Suprapubic skin (tissue), 4 donors: ENCODE results near the gene SIK2. TPM values are rescaled to one million over a fixed set of nuclear protein-coding genes. Genes with fewer than 3 reads are reported as not detected.

ENCODE experiments used
- DNase-seq, 2 donors: peaks; one replicate each; pipeline ENCODE4 v3.0.0-alpha.2; 2019; ENCODE audit warnings: low spot score in 2 of 2
- H3K27ac ChIP-seq: fragments of 200-600 bp; sonication (generic); one replicate; pipeline ENCODE4 v1.5.1; 2019
- H3K27me3 ChIP-seq: fragments of 200-600 bp; sonication (generic); one replicate; pipeline ENCODE4 v1.5.1; 2019
- H3K36me3 ChIP-seq: fragments of 200-600 bp; sonication (generic); one replicate; pipeline ENCODE4 v1.5.1; 2019
- H3K4me1 ChIP-seq: fragments of 200-600 bp; sonication (generic); one replicate; pipeline ENCODE4 v1.5.1; 2019
- H3K4me3 ChIP-seq: fragments of 200-600 bp; sonication (generic); one replicate; pipeline ENCODE4 v1.5.1; 2019; ENCODE audit warnings: mild to moderate bottlenecking
- H3K9me3 ChIP-seq: fragments of 200-600 bp; sonication (generic); one replicate; pipeline ENCODE4 v1.5.1; 2019
- EP300 ChIP-seq: sonication (generic); formaldehyde crosslinking; IDR thresholded peaks from one replicate; pipeline ENCODE4 v1.6.1; 2017; ENCODE audit warnings: antibody characterized with exemption
- POLR2A ChIP-seq, 2 donors: fragments of 450-650 bp; IDR thresholded peaks; one replicate each; pipeline ENCODE4 v1.6.1; 2017; ENCODE audit warnings: antibody characterized with exemption in 2 of 2, mild to moderate bottlenecking in 2 of 2, moderate library complexity in 2 of 2
- POLR2AphosphoS5 ChIP-seq, 3 donors: sonication (generic); formaldehyde crosslinking; IDR thresholded peaks; one replicate each; pipeline ENCODE4 v1.6.1; 2017; ENCODE audit warnings: antibody characterized with exemption in 3 of 3
- WGBS: methylation state at CpG from one replicate; pipeline ENCODE4 v1.1.5; 2018; 5-methylcytosine and 5-hydroxymethylcytosine counted together
- total RNA-seq, 4 donors: library from RNA; depleted of rRNA; stranded (reverse); fragments of >200 nt; gene quantifications; one replicate each; pipeline ENCODE4 v1.1.0, GENCODE V29; 2016
- TF ChIP-seq, protein P1 (sequence below), 2 donors: fragments of 200-600 bp in 1 of 2; fragments of 450-650 bp in 1 of 2; sonication (generic) in 1 of 2; IDR thresholded peaks; one replicate each; pipeline ENCODE4 v1.5.1; 2016 to 2019; ENCODE audit warnings: antibody characterized with exemption in 2 of 2, mild to moderate bottlenecking in 1 of 2, moderate library complexity in 1 of 2

The SIK2 gene
- total RNA-seq, 4 donors from 2014 or later = 13.9 to 29.0 (median 25.1) TPM

GRCh38 chr11:111759778-111760407 is 157.6 kb downstream of the SIK2 start:
- no peak for DNase-seq
- no peaks in the 10 kb centered on the region for H3K9me3 ChIP-seq
- no peak overlapping the region for H3K27ac ChIP-seq
- no peak overlapping the region for H3K4me3 ChIP-seq
- TF ChIP-seq, protein P1, sequence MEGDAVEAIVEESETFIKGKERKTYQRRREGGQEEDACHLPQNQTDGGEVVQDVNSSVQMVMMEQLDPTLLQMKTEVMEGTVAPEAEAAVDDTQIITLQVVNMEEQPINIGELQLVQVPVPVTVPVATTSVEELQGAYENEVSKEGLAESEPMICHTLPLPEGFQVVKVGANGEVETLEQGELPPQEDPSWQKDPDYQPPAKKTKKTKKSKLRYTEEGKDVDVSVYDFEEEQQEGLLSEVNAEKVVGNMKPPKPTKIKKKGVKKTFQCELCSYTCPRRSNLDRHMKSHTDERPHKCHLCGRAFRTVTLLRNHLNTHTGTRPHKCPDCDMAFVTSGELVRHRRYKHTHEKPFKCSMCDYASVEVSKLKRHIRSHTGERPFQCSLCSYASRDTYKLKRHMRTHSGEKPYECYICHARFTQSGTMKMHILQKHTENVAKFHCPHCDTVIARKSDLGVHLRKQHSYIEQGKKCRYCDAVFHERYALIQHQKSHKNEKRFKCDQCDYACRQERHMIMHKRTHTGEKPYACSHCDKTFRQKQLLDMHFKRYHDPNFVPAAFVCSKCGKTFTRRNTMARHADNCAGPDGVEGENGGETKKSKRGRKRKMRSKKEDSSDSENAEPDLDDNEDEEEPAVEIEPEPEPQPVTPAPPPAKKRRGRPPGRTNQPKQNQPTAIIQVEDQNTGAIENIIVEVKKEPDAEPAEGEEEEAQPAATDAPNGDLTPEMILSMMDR (IDR thresholded peaks at IDR 0.05) = no peak
- TF ChIP-seq POLR2A (IDR thresholded peaks at IDR 0.05) = no peak
- no peak for TF ChIP-seq EP300
- no peak for TF ChIP-seq POLR2AphosphoS5 (IDR thresholded peaks at IDR 0.05)
- no peaks in the 10 kb centered on the region for H3K27me3 ChIP-seq
- peaks cover 15% of the 10 kb centered on the region for H3K4me1 ChIP-seq
- 77% methylated on average over 5 of the region's 5 CpGs for WGBS
- H3K36me3 ChIP-seq = peaks cover 84% of the 10 kb centered on the region

DNA sequence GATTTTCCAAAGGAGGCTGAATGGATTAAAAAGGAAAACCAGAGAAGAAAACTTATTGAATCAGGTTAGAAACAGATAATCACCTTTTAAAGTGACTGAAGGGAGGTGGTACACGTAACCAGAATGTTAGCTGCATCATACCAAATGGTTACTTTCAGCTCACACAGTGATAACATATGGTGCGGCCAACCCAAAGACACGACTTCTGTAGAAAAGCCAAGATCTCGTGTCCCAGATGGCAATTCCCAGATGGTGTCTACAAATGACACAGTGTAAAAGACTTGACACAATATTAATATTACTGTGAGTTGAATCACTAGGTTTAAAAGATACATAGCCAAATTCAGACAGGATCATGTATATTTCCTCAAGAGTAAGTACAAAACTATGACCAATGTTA is 158.8 kb downstream of the SIK2 start:
- Histone ChIP-seq H3K27ac (no peak overlapping the region), H3K4me3 (no peak overlapping the region), H3K9me3 (no peaks in the 10 kb centered on the region), H3K27me3 (no peaks in the 10 kb centered on the region), H3K4me1 (peaks cover 20% of the 10 kb centered on the region), H3K36me3 (peaks cover 73% of the 10 kb centered on the region)
- no peak for DNase-seq
- WGBS = 79% methylated on average over 4 of the region's 4 CpGs
- TF ChIP-seq, protein P1 (IDR thresholded peaks at IDR 0.05) = no peak
- TF ChIP-seq POLR2AphosphoS5 (IDR thresholded peaks at IDR 0.05) (no peak), EP300 (no peak)

- no peaks in the 10 kb centered on the region for H3K27me3 ChIP-seq
- peaks cover 59% of the 10 kb centered on the region for H3K36me3 ChIP-seq
- no peak for DNase-seq
- no peak overlapping the region for H3K4me3 ChIP-seq
- TF ChIP-seq EP300 (no peak), POLR2AphosphoS5 (IDR thresholded peaks at IDR 0.05) (no peak), POLR2A (IDR thresholded peaks at IDR 0.05) (no peak)
- TF ChIP-seq, protein P1 (IDR thresholded peaks at IDR 0.05) = no peak
- 96% methylated on average over 5 of the region's 5 CpGs for WGBS
- no peak overlapping the region for H3K27ac ChIP-seq
- peaks cover 30% of the 10 kb centered on the region for H3K4me1 ChIP-seq
- no peaks in the 10 kb centered on the region for H3K9me3 ChIP-seq
Measured at GRCh38 chr11:111762526-111762925, 160.3 kb downstream of the SIK2 start.

DNA sequence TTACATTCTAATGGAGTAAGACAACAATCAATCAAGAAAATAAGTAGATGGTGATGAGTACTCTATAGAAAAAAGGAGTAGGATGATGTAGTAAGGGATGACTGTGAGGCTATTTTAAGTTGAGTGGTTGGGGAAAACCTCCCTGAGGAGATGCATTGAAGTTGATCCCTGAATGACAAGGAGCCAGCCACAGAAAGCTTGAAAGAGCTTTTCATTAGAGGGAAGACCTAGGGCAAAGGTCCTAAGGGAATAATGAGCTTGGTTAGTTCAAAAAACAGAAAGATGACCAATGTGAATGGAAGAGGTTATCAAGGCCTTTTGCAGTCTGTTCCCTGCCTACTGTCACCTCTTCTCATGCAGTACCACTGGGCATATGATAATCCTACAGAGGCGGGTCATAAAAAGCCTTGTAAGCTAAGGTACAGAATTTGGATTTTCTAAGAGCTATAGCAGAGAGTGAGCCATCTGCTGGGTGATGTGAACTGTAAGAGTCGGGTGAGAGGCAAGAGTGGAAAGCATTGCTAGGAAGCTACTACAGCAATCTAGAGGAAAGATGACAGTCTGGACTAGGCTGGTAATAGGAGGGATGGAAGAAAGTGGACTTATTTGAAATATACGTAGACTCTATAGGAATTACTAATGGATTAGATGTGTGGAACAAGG is 160.9 kb downstream of the SIK2 start:
- no peak overlapping the region for H3K4me3 ChIP-seq
- 84% methylated on average over 3 of the region's 3 CpGs for WGBS
- peaks cover 53% of the 10 kb centered on the region for H3K36me3 ChIP-seq
- H3K4me1 ChIP-seq = peaks cover 30% of the 10 kb centered on the region
- no peaks in the 10 kb centered on the region for H3K27me3 ChIP-seq
- H3K27ac ChIP-seq = no peak overlapping the region
- DNase-seq = no peak
- TF ChIP-seq EP300 = no peak
- no peak for TF ChIP-seq POLR2A (IDR thresholded peaks at IDR 0.05)
- TF ChIP-seq, protein P1 (IDR thresholded peaks at IDR 0.05) = no peak
- no peak for TF ChIP-seq POLR2AphosphoS5 (IDR thresholded peaks at IDR 0.05)
- H3K9me3 ChIP-seq = no peaks in the 10 kb centered on the region

DNA sequence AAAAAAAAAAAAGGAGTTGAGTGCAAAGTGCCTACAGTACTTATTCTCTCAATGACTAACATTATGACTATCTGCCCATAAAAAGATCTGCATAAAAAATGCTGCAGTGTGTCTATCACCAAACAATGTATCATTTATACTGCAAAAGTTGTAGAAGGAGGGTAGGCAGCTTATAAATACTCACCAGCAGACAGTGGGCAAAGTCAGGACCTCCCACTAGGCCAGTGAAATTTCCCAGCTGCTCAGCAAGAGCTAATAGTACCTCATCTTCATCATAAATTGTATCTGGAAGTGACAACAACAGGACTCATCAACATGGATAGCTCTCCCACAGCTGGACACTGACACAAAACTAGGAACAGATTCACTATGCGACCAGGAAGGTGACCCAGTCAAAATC is 162.4 kb downstream of the SIK2 start:
- 65% methylated on average over 1 of the region's 1 CpG for WGBS
- Histone ChIP-seq H3K4me1 (peaks cover 30% of the 10 kb centered on the region), H3K27ac (no peak overlapping the region), H3K27me3 (no peaks in the 10 kb centered on the region), H3K4me3 (peak overlapping the region; percentile 96), H3K9me3 (no peaks in the 10 kb centered on the region), H3K36me3 (peaks cover 38% of the 10 kb centered on the region)
- TF ChIP-seq, protein P1 (IDR thresholded peaks at IDR 0.05) = no peak
- TF ChIP-seq EP300 (no peak), POLR2AphosphoS5 (IDR thresholded peaks at IDR 0.05) (no peak), POLR2A (IDR thresholded peaks at IDR 0.05) (no peak)
- no peak for DNase-seq
